ENCODE measurements around the gene TRAPPC3L.
"Not testable (repeated sequence)": the region's sequence is repeated elsewhere in the genome, so short reads cannot be mapped to it uniquely, and the experiment has no call there.

The TRAPPC3L gene

DNA sequence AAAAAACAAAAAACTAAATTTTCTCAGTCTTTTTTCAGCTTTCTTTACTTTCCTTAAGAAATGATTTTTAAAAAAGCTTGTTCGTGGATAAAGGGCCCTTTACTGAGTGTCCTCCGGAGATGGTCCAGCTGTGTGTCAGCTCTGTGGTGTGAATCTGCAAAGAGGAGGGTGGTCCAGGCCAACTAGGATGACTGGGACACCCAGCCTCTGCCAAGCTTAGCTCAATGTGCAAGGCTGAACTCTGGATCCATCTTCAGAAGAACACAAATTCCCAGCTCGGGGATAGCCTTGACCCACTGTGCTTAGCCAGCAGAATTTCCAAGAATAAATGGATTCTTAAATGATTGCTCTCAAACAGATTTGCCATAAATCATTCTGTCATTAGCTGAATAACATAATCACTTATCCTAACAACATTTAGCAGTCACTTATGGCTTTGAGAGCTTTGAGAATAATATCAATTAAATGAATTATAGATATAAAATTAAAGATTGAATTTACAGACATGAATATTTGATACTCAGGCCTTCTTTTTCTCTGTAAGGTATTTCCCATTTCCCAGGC lies 48.3 kb downstream of the TRAPPC3L start:
- no peak for TF ChIP-seq CTCF (IDR thresholded peaks at IDR 0.05; ENCODE audit: borderline replicate concordance, control extremely low read depth, extremely low read depth, insufficient read depth, missing control alignments)
- in situ Hi-C loops (cut with MboI; ENCODE audit: low sequenced_read_pairs, unreplicated experiment), result no loop called here
- no peak for DNase-seq (ENCODE audit: low spot score)

DNA sequence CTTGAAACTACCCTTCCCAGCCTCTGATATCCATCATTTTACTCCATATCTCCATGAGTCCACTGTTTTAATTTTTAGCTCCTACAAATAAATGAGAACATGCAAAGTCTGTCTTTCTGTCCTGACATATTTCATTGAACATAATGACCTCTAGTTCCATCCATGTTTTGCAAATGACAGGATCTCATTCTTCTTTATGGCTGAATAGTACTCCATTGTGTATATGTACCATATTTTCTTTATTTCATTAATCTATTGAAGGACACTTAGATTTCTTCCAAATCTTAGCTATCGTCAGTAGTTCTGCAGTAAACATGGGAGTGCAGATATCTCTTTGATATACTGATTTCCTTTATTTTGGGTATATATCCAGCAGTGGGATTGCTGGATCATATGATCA lies 50.3 kb downstream of the TRAPPC3L start:
- DNase-seq (ENCODE audit: low spot score); in situ Hi-C loops (cut with MboI; ENCODE audit: low sequenced_read_pairs, unreplicated experiment): not testable (repeated sequence)

- no peak for TF ChIP-seq CTCF (IDR thresholded peaks at IDR 0.05; ENCODE audit: borderline replicate concordance, control extremely low read depth, extremely low read depth, insufficient read depth, missing control alignments)
- in situ Hi-C loops (cut with MboI; ENCODE audit: low sequenced_read_pairs, unreplicated experiment), result no loop called here
- no peak for DNase-seq (ENCODE audit: low spot score)
Observed at GRCh38 chr6:116492331-116493067, 53.0 kb downstream of the TRAPPC3L start.

GRCh38 chr6:116491610-116492330 lies 53.7 kb downstream of the TRAPPC3L start:
- in situ Hi-C loops (cut with MboI; ENCODE audit: low sequenced_read_pairs, unreplicated experiment), result no loop called here
- no peak for TF ChIP-seq CTCF (IDR thresholded peaks at IDR 0.05; ENCODE audit: borderline replicate concordance, control extremely low read depth, extremely low read depth, insufficient read depth, missing control alignments)
- no peak for DNase-seq (ENCODE audit: low spot score)

GRCh38 chr6:116485559-116486184 lies 59.8 kb downstream of the TRAPPC3L start:
- no peak for DNase-seq (ENCODE audit: low spot score)
- in situ Hi-C loops (cut with MboI; ENCODE audit: low sequenced_read_pairs, unreplicated experiment), result no loop called here

GRCh38 chr6:116483616-116484015 lies 61.9 kb downstream of the TRAPPC3L start:
- no peak for TF ChIP-seq CTCF (IDR thresholded peaks at IDR 0.05; ENCODE audit: borderline replicate concordance, control extremely low read depth, extremely low read depth, insufficient read depth, missing control alignments)
- in situ Hi-C loops (cut with MboI; ENCODE audit: low sequenced_read_pairs, unreplicated experiment), result no loop called here
- no peak for DNase-seq (ENCODE audit: low spot score)

More at GRCh38 chr6:116485559-116486184, 59.8 kb downstream of the TRAPPC3L start:
- no peak for TF ChIP-seq CTCF (IDR thresholded peaks at IDR 0.05; ENCODE audit: borderline replicate concordance, control extremely low read depth, extremely low read depth, insufficient read depth, missing control alignments)
